Pancreas (tissue), 10 donors: ENCODE results near the gene PKNOX1. TPM values are rescaled to one million over a fixed set of nuclear protein-coding genes. Genes with fewer than 3 reads are reported as not detected.
A peak's percentile ranks its signal among the peaks of the same experiment; 100 is the strongest.
"Not testable (repeated sequence)": the region's sequence is repeated elsewhere in the genome, so short reads cannot be mapped to it uniquely, and the experiment has no call there.

Experiments used
- ATAC-seq, 4 donors: fragments of 200-7000 bp; cut with Tn5 transposase; one replicate each; pipeline versions ENCODE4 v1.8.0 to v1.9.1; 2020; ENCODE audit warnings: mild to moderate bottlenecking in 4 of 4, moderate library complexity in 4 of 4
- DNase-seq, 6 donors: peaks; one replicate each; pipeline ENCODE4 v3.0.0-alpha.2; 2020
- FAIRE-seq: peaks from 2 replicates; lab custom pipeline; 2012; peaks lifted over from hg19 to GRCh38; lab: Jason Lieb, UNC
- H3K27ac ChIP-seq, 4 donors: fragments of 200-600 bp; sonication (generic); 1 replicate in 3 of 4; 2 replicates in 1 of 4; pipeline versions ENCODE4 v1.5.0 to v1.8.0; 2020
- H3K27me3 ChIP-seq, 4 donors: fragments of 200-600 bp; one replicate each; pipeline ENCODE4 v1.8.0; 2021
- H3K36me3 ChIP-seq, 3 donors: fragments of 200-600 bp; sonication (generic) in 1 of 3; one replicate each; pipeline versions ENCODE4 v1.5.0 to v1.8.0; 2020 to 2021
- H3K4me1 ChIP-seq, 3 donors: fragments of 200-600 bp; one replicate each; pipeline ENCODE4 v1.8.0; 2021
- H3K4me3 ChIP-seq, 4 donors: fragments of 200-600 bp; sonication (generic) in 2 of 4; one replicate each; pipeline versions ENCODE4 v1.5.0 to v1.8.0; 2020 to 2021
- H3K9me3 ChIP-seq, 4 donors: fragments of 200-600 bp; one replicate each; pipeline ENCODE4 v1.8.0; 2021
- CTCF ChIP-seq, 4 donors: fragments of 200-600 bp; sonication (generic) in 3 of 4; IDR thresholded peaks; one replicate each; pipeline versions ENCODE4 v1.5.0 to v1.8.0; 2021; ENCODE audit warnings: antibody characterized with exemption in 4 of 4
- WGBS, 2 donors: extraction: QIAGEN DNeasy Blood & Tissue Kit; methylation state at CpG; one replicate each; pipeline ENCODE4 v1.1.7; 2013; 5-methylcytosine and 5-hydroxymethylcytosine counted together
- intact Hi-C, 3 donors: fragments of 100-400 bp; cut with DNase I; formaldehyde crosslinking; loops; one replicate each; pipeline versions ENCODE4 v1.11.1 to v1.14.2; 2022
- polyA plus RNA-seq, 2 donors: library from polyadenylated mRNA; stranded (reverse); fragments of 200-250 nt; gene quantifications; one replicate each; pipeline ENCODE4 v1.2.3, GENCODE V29; 2013
- total RNA-seq, 6 donors: library from RNA; stranded (reverse); fragmentation: NEBNext Ultra II Directional in 4 of 6; extraction: Animal tissue kit (Norgen Biotek cat#: 25700) in 4 of 6; gene quantifications; one replicate each; pipeline versions ENCODE4 v1.2.1 to v1.2.4, GENCODE V29; 2021 to 2023
- donor health status: healthy with polysubstance abuse.
- donor health status: DM: no; HTN: no; CAD: no; lungs with moderate emphysema.
- donor health status: DM: no; HTN: no; CAD: no.
- donor health status: control.
- donor health status: control.
- donor health status: Bipolar disorder and iron deficiency.
- donor health status: DM: yes; HTN: yes; CAD: no.
- donor health status: DM: no; HTN: no; CAD: no.
- donor health status: DM: no; HTN: no; CAD: no.
- donor health status: DM: yes; HTN: yes; CAD: no.

The PKNOX1 gene, protein sequence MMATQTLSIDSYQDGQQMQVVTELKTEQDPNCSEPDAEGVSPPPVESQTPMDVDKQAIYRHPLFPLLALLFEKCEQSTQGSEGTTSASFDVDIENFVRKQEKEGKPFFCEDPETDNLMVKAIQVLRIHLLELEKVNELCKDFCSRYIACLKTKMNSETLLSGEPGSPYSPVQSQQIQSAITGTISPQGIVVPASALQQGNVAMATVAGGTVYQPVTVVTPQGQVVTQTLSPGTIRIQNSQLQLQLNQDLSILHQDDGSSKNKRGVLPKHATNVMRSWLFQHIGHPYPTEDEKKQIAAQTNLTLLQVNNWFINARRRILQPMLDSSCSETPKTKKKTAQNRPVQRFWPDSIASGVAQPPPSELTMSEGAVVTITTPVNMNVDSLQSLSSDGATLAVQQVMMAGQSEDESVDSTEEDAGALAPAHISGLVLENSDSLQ
- total RNA-seq (10 to 100 TPM in 1 of 6 donors, 1 to 10 TPM in 5; 5.2 to 10.2 (median 6.0) TPM), polyA plus RNA-seq (1 to 10 TPM; 6.0 to 8.2 TPM)

- TF ChIP-seq CTCF (IDR thresholded peaks at IDR 0.05): no peak
- DNase-seq (peak; percentile 99 to 100 (median 99)), FAIRE-seq (no peak), ATAC-seq (peak; percentile 87 to 93 (median 88))
- intact Hi-C loops: no loop called here
- Histone ChIP-seq H3K27me3 (no peaks in the 10 kb centered on the region), H3K36me3 (no peaks in the 10 kb centered on the region), H3K9me3 (no peaks in the 10 kb centered on the region), H3K4me1 (peaks cover 0 to 19% (median 6%) of the 10 kb centered on the region in 3 donors), H3K27ac (peak within 1 kb of the TSS; percentile 83 to 98 (median 96)), H3K4me3 (peak within 1 kb of the TSS; percentile 29 to 79 (median 72))
- 0 to 1% methylated on average over 71 to 106 of the region's 106 CpGs for WGBS, 2 donors
Observed at GRCh38 chr21:42973991-42974831, at the start of gene PKNOX1. TSS of gene PKNOX1 (plus strand) at chr21:42974562. CDS start at chr21:43004382, 29,820 bp downstream.

GRCh38 chr21:42925114-42925926, 49.0 kb upstream of the PKNOX1 start, which contains the start of gene ERVH48-1:
TSS of gene ERVH48-1 (minus strand) at chr21:42925630. CDS start at chr21:42919006, 6,624 bp downstream.
- no peak for ATAC-seq
- DNase-seq: peak in 1 of 6 donors; percentile 20
- no peak for FAIRE-seq
- Histone ChIP-seq H3K4me1 (peaks cover 0 to 4% (median 0%) of the 10 kb centered on the region in 3 donors), H3K36me3 (no peaks in the 10 kb centered on the region), H3K27me3 (no peaks in the 10 kb centered on the region), H3K27ac (no peak within 1 kb of the TSS), H3K4me3 (no peak within 1 kb of the TSS), H3K9me3 (no peaks in the 10 kb centered on the region)
- WGBS, 2 donors: 92 to 95% methylated on average over 29 of the region's 29 CpGs
- no peak for TF ChIP-seq CTCF (IDR thresholded peaks at IDR 0.05)
- intact Hi-C loops: no loop called here

DNA sequence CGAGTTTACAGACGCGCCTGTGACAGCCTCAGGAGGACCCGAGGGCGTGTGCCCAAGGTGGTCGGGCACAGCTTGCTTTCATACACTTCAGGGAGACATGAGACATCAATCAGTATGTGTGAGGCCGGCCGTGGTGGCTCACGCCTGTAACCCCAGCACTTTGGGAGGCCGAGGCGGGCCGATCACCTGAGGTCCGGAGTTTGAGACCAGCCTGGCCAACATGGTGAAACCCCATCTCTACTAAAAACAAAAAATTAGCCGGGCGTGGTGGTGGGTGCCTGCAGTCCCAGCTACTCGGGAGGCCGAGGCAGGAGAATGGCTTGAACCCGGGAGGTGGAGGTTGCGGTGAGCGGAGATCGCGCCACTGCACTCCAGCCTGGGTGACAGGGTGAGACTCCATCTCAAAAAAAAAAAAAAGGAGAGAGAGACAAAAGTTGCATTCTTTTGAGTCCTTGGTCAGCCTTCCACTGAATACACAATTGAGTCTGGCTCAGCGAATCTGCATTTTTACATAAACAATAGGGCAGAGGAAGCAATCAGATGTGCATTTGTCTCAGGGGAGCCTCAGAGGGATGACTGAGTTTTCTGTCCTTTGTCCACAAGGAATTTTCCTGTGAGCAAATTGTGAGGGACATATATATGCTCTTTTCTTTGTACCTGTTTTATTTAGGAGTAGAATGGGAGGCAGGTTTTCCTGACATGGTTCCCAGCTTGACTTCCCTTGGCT, 46.7 kb upstream of the PKNOX1 start:
- H3K4me1 ChIP-seq, H3K9me3 ChIP-seq, H3K27me3 ChIP-seq, ATAC-seq, FAIRE-seq, H3K27ac ChIP-seq, H3K36me3 ChIP-seq, H3K4me3 ChIP-seq, intact Hi-C loops: not testable (repeated sequence)
- DNase-seq: peak in 1 of 6 donors; percentile 27
- 94% methylated on average over 23 of the region's 23 CpGs for WGBS, 2 donors

DNA sequence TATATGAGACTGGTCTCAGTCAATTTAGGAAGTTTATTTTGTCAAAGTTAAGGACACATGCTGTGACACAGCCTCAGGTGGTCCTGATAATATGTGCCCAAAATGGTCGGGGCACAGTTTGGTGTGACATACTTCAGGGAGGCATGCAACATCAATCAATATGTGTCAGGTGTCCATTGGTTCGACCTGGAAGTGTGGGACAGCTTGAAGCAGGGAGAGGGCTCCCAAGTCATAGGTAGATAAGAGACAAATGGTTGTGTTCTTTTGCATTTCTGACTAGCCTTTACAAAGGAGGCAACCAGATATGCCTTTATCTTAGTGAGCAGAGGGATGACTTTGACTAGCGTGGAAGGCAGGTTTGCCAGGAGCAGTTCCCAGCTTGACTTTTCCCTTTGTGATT, 44.4 kb upstream of the PKNOX1 start:
- H3K27me3 ChIP-seq: no peaks in the 10 kb centered on the region
- H3K27ac ChIP-seq: no peak overlapping the region
- no peak for TF ChIP-seq CTCF (IDR thresholded peaks at IDR 0.05)
- ATAC-seq (no peak), FAIRE-seq (no peak), DNase-seq (no peak)
- intact Hi-C loops: no loop called here
- peaks cover 0 to 5% (median 0%) of the 10 kb centered on the region in 3 donors for H3K4me1 ChIP-seq
- H3K9me3 ChIP-seq: no peaks in the 10 kb centered on the region
- WGBS, 2 donors: 53 to 56% methylated on average over 3 of the region's 3 CpGs
- no peak overlapping the region for H3K4me3 ChIP-seq
- no peaks in the 10 kb centered on the region for H3K36me3 ChIP-seq
